ENCODE data around the gene PBX1.
"Not testable (repeated sequence)": the region's sequence is repeated elsewhere in the genome, so short reads cannot be mapped to it uniquely, and the experiment has no call there.

PBX1 gene

DNA sequence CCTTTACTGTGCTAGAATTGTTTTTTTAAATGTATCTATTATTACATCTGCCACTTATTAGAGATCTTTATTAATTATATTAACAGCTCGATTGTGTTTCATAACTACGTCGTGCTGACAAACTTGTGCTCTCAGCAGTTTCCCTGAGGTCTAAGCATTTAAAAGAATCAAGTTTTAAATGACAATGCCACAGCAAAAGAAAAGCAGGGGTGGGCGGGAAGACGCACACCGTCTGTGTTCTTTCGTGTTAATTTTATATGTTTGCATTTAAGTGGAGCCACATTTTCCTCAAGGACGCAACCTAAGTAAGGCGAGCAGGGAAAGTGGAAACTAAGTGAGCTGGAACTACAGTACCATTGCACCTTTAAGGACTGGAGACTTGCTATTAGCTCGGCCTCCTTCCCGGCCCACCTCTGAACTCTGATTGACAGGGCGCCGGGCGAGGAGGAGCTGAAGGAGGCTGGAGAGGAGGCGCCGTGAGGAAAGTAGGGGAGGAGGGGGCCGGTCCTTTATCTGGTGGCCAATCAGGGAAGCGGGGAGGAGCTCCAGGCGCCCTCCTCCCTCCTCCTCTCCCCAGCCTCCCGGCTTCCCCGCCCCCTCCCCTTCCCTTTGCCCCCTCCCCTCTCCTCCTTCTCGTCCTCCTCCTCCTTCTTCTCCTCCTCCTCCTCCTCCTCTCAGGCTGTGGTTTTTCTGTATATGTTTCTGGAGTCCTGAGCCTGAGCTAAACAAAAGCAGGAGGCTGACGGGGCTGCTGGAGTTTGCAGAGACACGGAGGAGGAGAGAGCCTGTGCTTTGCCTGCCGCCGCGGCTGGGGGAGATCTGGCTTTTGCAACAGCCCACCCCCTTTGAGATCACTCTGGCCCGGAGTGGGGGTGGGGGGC lies at the start of gene PBX1:
TSS of gene PBX1 (plus strand) at position 724 of the 881 bp plus-strand sequence.
- no peak within 1 kb of the TSS for H3K27ac Mint-ChIP-seq
- peaks cover 12% of the 10 kb centered on the region for H3K4me1 Mint-ChIP-seq (ENCODE audit: low read depth)
- no peaks in the 10 kb centered on the region for H3K36me3 Mint-ChIP-seq (ENCODE audit: low read depth)
- no peaks in the 10 kb centered on the region for H3K9me3 Mint-ChIP-seq
- peak within 1 kb of the TSS; percentile 65 for H3K4me3 Mint-ChIP-seq
- peaks cover 41% of the 10 kb centered on the region for H3K27me3 Mint-ChIP-seq

- no peak overlapping the region for H3K27ac Mint-ChIP-seq
- no peaks in the 10 kb centered on the region for H3K36me3 Mint-ChIP-seq (ENCODE audit: low read depth)
- H3K4me3 Mint-ChIP-seq, result no peak overlapping the region
- H3K27me3 Mint-ChIP-seq, result no peaks in the 10 kb centered on the region
- peaks cover 6% of the 10 kb centered on the region for H3K9me3 Mint-ChIP-seq
- H3K4me1 Mint-ChIP-seq (ENCODE audit: low read depth), result no peaks in the 10 kb centered on the region
These were observed 48.5 kb upstream of the PBX1 start for GRCh38 chr1:164510435-164510834.

DNA sequence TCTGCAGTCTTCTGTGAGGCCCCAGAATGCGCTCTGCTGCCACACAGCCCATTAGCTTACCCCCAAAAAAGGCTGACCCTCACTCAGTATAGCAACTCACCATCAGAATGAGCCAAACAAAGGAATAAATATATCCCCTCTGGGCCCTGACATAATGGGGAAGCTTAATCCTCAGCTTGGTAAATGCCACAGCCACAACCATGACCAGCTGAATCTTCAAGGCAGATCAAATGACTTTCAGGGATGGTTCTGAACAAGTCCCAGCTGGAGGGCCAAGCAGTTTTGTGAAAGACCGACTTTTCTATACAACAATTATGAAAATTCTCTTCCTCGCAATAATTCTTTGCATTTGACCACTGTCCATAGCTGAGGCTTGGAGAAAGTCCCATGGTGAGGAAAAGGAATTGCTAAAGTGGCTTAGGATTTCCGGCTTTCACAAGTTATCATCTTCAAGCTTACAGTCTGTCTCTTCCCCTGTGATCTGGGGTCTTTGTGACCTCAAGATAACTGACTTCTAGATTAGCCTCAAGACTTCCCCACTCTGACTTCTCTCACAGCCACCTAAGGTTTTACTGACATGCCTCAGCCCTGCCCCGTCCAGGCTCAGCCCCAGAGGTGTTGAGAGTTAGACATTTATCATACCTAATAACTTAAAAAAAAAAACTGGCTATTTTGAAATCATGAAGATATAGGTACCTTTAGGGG lies 47.8 kb upstream of the PBX1 start:
- Mint-ChIP-seq H3K9me3 (peaks cover 6% of the 10 kb centered on the region), H3K4me1 (ENCODE audit: low read depth) (no peaks in the 10 kb centered on the region), H3K4me3 (no peak overlapping the region), H3K27me3 (no peaks in the 10 kb centered on the region), H3K27ac (no peak overlapping the region), H3K36me3 (ENCODE audit: low read depth) (no peaks in the 10 kb centered on the region)

DNA sequence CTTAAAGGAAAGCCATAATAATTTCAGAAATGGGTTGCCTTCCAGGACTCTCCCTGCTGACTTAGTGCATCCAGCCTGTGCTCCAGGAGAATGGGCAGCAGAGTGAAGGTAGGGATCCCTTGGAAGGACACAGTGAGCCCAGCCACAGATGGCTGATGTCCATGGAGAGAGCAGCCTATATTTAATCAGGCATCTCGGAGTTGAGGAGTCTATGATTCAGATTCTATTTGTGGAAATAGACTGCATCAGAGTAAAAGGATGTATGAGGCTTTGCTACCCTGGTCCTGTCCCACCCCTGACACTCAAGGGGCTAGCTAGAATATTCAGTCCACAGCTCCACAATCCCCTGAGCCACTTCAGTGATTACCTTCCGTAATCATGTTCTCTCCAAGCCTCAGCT lies 43.8 kb upstream of the PBX1 start:
- Mint-ChIP-seq H3K4me1 (ENCODE audit: low read depth) (no peaks in the 10 kb centered on the region), H3K9me3 (peaks cover 4% of the 10 kb centered on the region), H3K27ac (no peak overlapping the region), H3K27me3 (no peaks in the 10 kb centered on the region), H3K4me3 (no peak overlapping the region), H3K36me3 (ENCODE audit: low read depth) (no peaks in the 10 kb centered on the region)

GRCh38 chr1:164515711-164516331 lies 43.2 kb upstream of the PBX1 start:
- H3K36me3 Mint-ChIP-seq (ENCODE audit: low read depth), result no peaks in the 10 kb centered on the region
- H3K4me3 Mint-ChIP-seq, result no peak overlapping the region
- peaks cover 4% of the 10 kb centered on the region for H3K9me3 Mint-ChIP-seq
- H3K27me3 Mint-ChIP-seq, result no peaks in the 10 kb centered on the region
- no peak overlapping the region for H3K27ac Mint-ChIP-seq
- H3K4me1 Mint-ChIP-seq (ENCODE audit: low read depth), result no peaks in the 10 kb centered on the region

GRCh38 chr1:164516591-164516990 lies 42.4 kb upstream of the PBX1 start:
- no peak overlapping the region for H3K4me3 Mint-ChIP-seq
- H3K9me3 Mint-ChIP-seq, result peaks cover 4% of the 10 kb centered on the region
- H3K4me1 Mint-ChIP-seq (ENCODE audit: low read depth), result no peaks in the 10 kb centered on the region
- no peaks in the 10 kb centered on the region for H3K27me3 Mint-ChIP-seq
- H3K36me3 Mint-ChIP-seq (ENCODE audit: low read depth), result no peaks in the 10 kb centered on the region
- H3K27ac Mint-ChIP-seq, result no peak overlapping the region

DNA sequence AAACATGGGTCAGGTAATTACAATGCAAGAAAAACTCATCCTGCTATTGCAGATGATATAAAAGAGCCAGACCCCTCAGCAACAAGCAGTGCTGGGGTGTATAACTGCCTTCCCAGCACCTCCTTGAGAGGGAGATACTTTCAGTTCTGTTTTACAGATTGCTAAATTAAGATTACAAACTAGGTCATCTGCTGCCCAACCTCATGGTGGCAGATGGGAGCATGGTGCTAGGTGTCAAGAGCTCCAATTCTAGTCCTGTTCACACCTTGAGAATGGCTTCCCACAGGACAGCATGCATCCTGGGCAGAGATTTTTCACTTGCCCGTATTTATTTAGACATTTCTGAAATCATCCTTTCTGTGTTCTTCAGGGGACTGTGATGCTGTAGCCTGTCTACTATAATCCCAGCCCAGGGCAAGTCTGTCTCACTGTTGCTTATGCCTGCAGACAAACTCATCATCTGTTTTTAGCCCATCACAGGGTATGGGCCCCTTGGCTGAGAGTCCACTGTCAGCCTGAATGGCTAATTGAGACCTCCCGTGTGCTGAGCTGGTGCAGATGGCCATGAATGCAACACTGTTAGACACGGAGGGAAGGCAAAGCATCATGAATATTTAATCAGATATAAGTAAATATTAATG lies 40.2 kb upstream of the PBX1 start:
- Mint-ChIP-seq H3K4me3 (no peak overlapping the region), H3K4me1 (ENCODE audit: low read depth) (no peaks in the 10 kb centered on the region), H3K36me3 (ENCODE audit: low read depth) (no peaks in the 10 kb centered on the region), H3K27ac (no peak overlapping the region), H3K27me3 (no peaks in the 10 kb centered on the region), H3K9me3 (peaks cover 4% of the 10 kb centered on the region)

DNA sequence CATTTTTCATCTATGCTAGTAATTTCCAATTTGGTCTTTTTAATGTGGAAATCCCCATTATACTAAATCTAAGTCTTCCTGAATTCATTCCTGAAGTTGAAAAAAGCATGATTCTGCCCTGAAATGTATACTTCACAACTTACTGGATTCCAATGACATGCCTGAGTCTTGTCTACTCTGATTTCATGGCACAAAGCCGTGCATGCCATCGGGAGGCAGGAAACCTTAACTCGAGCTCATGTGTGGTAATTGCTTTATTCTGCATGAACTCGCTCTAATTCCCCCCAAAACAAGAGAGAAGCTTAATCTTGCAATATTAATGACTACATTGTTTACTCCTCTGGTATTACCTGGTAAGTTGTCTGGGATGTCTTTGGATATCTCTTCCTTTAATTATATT lies 39.6 kb upstream of the PBX1 start:
- Mint-ChIP-seq H3K9me3 (peaks cover 4% of the 10 kb centered on the region), H3K27ac (no peak overlapping the region), H3K4me1 (ENCODE audit: low read depth) (no peaks in the 10 kb centered on the region), H3K4me3 (no peak overlapping the region), H3K36me3 (ENCODE audit: low read depth) (no peaks in the 10 kb centered on the region), H3K27me3 (no peaks in the 10 kb centered on the region)

GRCh38 chr1:164524810-164525209 lies 34.2 kb upstream of the PBX1 start:
- no peaks in the 10 kb centered on the region for H3K36me3 Mint-ChIP-seq (ENCODE audit: low read depth)
- H3K27me3 Mint-ChIP-seq, result no peaks in the 10 kb centered on the region
- H3K4me1 Mint-ChIP-seq (ENCODE audit: low read depth), result no peaks in the 10 kb centered on the region
- peaks cover 24% of the 10 kb centered on the region for H3K9me3 Mint-ChIP-seq
- H3K27ac Mint-ChIP-seq, result no peak overlapping the region
- no peak overlapping the region for H3K4me3 Mint-ChIP-seq

- Mint-ChIP-seq H3K27me3 (no peaks in the 10 kb centered on the region), H3K27ac (no peak overlapping the region), H3K4me3 (no peak overlapping the region), H3K36me3 (ENCODE audit: low read depth) (no peaks in the 10 kb centered on the region), H3K4me1 (ENCODE audit: low read depth) (no peaks in the 10 kb centered on the region), H3K9me3 (no peaks in the 10 kb centered on the region)
These were observed 23.9 kb upstream of the PBX1 start for GRCh38 chr1:164534863-164535610.

DNA sequence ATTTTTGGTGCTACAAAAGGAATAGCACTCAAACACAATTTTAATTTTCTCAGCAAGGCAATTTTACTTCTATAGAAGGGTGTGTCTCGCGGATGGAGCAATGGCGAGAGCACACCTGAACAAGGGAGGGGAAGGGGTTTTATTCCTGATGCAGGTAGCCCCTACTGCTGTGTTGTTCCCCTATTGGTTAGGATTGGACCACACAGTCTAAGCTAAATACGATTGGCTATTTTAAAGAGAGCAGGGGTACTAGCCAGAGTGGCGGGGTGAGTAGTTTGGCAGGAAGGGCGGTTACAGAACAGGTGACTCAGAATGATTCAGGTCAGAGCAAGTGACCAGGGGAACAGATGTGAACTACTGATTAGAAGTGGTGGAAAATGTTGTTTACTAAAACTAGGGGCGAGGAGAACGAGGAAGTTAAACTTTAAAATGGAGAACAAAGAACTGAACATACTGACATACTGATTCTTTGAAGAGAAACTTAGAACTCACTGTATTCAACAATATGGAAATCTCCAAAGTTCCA lies 6.5 kb upstream of the PBX1 start:
- H3K27me3 Mint-ChIP-seq; H3K4me3 Mint-ChIP-seq; H3K36me3 Mint-ChIP-seq (ENCODE audit: low read depth); H3K27ac Mint-ChIP-seq; H3K4me1 Mint-ChIP-seq (ENCODE audit: low read depth): not testable (repeated sequence)
- peaks cover 20% of the 10 kb centered on the region for H3K9me3 Mint-ChIP-seq

- Mint-ChIP-seq H3K36me3 (ENCODE audit: low read depth) (no peaks in the 10 kb centered on the region), H3K27ac (no peak overlapping the region), H3K27me3 (peaks cover 34% of the 10 kb centered on the region), H3K4me3 (no peak overlapping the region), H3K9me3 (peaks cover 13% of the 10 kb centered on the region), H3K4me1 (ENCODE audit: low read depth) (peaks cover 12% of the 10 kb centered on the region)
These were observed 1.7 kb upstream of the PBX1 start for GRCh38 chr1:164557270-164557669.

GRCh38 chr1:164559342-164560051 lies 513 bp downstream of the PBX1 start:
- peaks cover 12% of the 10 kb centered on the region for H3K4me1 Mint-ChIP-seq (ENCODE audit: low read depth)
- H3K27ac Mint-ChIP-seq, result no peak overlapping the region
- H3K27me3 Mint-ChIP-seq, result peaks cover 41% of the 10 kb centered on the region
- H3K9me3 Mint-ChIP-seq, result no peaks in the 10 kb centered on the region
- peak overlapping the region; percentile 65 for H3K4me3 Mint-ChIP-seq
- H3K36me3 Mint-ChIP-seq (ENCODE audit: low read depth), result no peaks in the 10 kb centered on the region

DNA sequence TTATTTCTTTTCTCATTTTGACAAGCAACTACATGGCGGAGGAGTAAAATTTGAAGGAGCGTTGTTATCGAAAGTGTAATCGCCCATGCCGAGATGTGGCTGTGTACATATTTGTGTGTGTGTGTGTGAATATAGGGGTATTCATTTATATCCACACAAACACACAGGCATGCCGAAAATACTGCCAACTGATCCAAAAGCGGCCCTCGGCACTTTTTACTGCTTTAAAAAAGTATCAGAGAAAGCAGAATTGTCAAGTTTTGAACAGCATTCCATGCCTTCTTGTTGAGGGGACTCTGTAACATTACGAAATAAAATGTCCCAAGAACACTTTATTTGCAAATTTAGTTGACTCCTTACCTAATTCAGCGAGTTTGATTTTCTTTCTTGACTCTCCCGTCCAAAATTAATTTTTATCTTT lies 1.1 kb downstream of the PBX1 start:
- Mint-ChIP-seq H3K27me3 (peaks cover 45% of the 10 kb centered on the region), H3K4me1 (ENCODE audit: low read depth) (peaks cover 12% of the 10 kb centered on the region), H3K4me3 (peak overlapping the region; percentile 65), H3K36me3 (ENCODE audit: low read depth) (no peaks in the 10 kb centered on the region), H3K27ac (no peak overlapping the region), H3K9me3 (no peaks in the 10 kb centered on the region)
